ES-I3 (cell line): Measurements from ENCODE around the gene DESI2.

Source experiments
- H3K36me3 ChIP-seq: 2 replicates; pipeline ENCODE4 v1.6.1; 2013; ENCODE audit warnings: mild to moderate bottlenecking, low read length, control low read depth, moderate library complexity; ENCODE audit not compliant: insufficient read depth
- H3K4me1 ChIP-seq: 2 replicates; pipeline ENCODE4 v1.6.1; 2013; ENCODE audit warnings: mild to moderate bottlenecking, control low read depth, low read length; ENCODE audit not compliant: insufficient read depth
- H3K9ac ChIP-seq: 2 replicates; pipeline ENCODE4 v1.6.1; 2013; ENCODE audit warnings: low read depth, mild to moderate bottlenecking, low read length, moderate library complexity
- H3K9me3 ChIP-seq: 2 replicates; pipeline ENCODE4 v1.6.1; 2013; ENCODE audit warnings: mild to moderate bottlenecking, low read length, moderate library complexity; ENCODE audit not compliant: control insufficient read depth, insufficient read depth

Gene DESI2

GRCh38 chr1:244705261-244706234, 52.6 kb downstream of the DESI2 start:
- 0 out of 2 replicates have a peak, but pooled peaks cover 1% of the 10 kb centered on the region for H3K9me3 ChIP-seq
- peaks cover 8% of the 10 kb centered on the region for H3K36me3 ChIP-seq
- no peak overlapping the region for H3K9ac ChIP-seq
- peaks cover 11% of the 10 kb centered on the region for H3K4me1 ChIP-seq

GRCh38 chr1:244709076-244709475, 56.1 kb downstream of the DESI2 start:
- peaks cover 11% of the 10 kb centered on the region for H3K4me1 ChIP-seq
- peaks cover 5% of the 10 kb centered on the region for H3K36me3 ChIP-seq
- H3K9ac ChIP-seq, result no peak overlapping the region
- no peaks in the 10 kb centered on the region for H3K9me3 ChIP-seq

- Histone ChIP-seq H3K36me3 (peaks cover 5% of the 10 kb centered on the region), H3K9ac (no peak overlapping the region), H3K4me1 (peaks cover 11% of the 10 kb centered on the region), H3K9me3 (no peaks in the 10 kb centered on the region)
Measured at GRCh38 chr1:244709476-244710368, 56.8 kb downstream of the DESI2 start.

- peaks cover 5% of the 10 kb centered on the region for H3K36me3 ChIP-seq
- H3K4me1 ChIP-seq, result peaks cover 11% of the 10 kb centered on the region
- no peaks in the 10 kb centered on the region for H3K9me3 ChIP-seq
- H3K9ac ChIP-seq, result no peak overlapping the region
Measured at GRCh38 chr1:244710474-244711062, 57.6 kb downstream of the DESI2 start.

- H3K9me3 ChIP-seq, result no peaks in the 10 kb centered on the region
- peaks cover 11% of the 10 kb centered on the region for H3K4me1 ChIP-seq
- no peaks in the 10 kb centered on the region for H3K36me3 ChIP-seq
- no peak overlapping the region for H3K9ac ChIP-seq
Measured at GRCh38 chr1:244712669-244713068, 59.7 kb downstream of the DESI2 start.

GRCh38 chr1:244713332-244713731, 60.4 kb downstream of the DESI2 start:
- H3K36me3 ChIP-seq, result no peaks in the 10 kb centered on the region
- H3K4me1 ChIP-seq, result peaks cover 11% of the 10 kb centered on the region
- H3K9me3 ChIP-seq, result no peaks in the 10 kb centered on the region
- H3K9ac ChIP-seq, result no peak overlapping the region

GRCh38 chr1:244727871-244728474, 75.0 kb downstream of the DESI2 start:
- Histone ChIP-seq H3K36me3 (no peaks in the 10 kb centered on the region), H3K4me1 (peaks cover 6% of the 10 kb centered on the region; the same call in 1 of the 2 replicates), H3K9me3 (no peaks in the 10 kb centered on the region), H3K9ac (no peak overlapping the region)

GRCh38 chr1:244730153-244730933, 77.4 kb downstream of the DESI2 start:
- H3K36me3 ChIP-seq, result no peaks in the 10 kb centered on the region
- peak overlapping the region; percentile 59 for H3K9ac ChIP-seq
- peaks cover 3% of the 10 kb centered on the region; the same call in 1 of the 2 replicates for H3K9me3 ChIP-seq
- H3K4me1 ChIP-seq, result peaks cover 6% of the 10 kb centered on the region; the same call in 1 of the 2 replicates

- Histone ChIP-seq H3K4me1 (peaks cover 6% of the 10 kb centered on the region; the same call in 1 of the 2 replicates), H3K36me3 (no peaks in the 10 kb centered on the region), H3K9ac (peak overlapping the region; percentile 59; the same call in 1 of the 2 replicates), H3K9me3 (peaks cover 9% of the 10 kb centered on the region; the same call in 1 of the 2 replicates)
Measured at GRCh38 chr1:244730934-244731434, 78.1 kb downstream of the DESI2 start.

GRCh38 chr1:244731651-244732050, 78.7 kb downstream of the DESI2 start:
- Histone ChIP-seq H3K9me3 (peaks cover 12% of the 10 kb centered on the region; the same call in 1 of the 2 replicates), H3K9ac (no peak overlapping the region), H3K36me3 (no peaks in the 10 kb centered on the region), H3K4me1 (peaks cover 6% of the 10 kb centered on the region; the same call in 1 of the 2 replicates)

GRCh38 chr1:244732851-244733450, 80.0 kb downstream of the DESI2 start:
- Histone ChIP-seq H3K4me1 (no peaks in the 10 kb centered on the region; the same call in 1 of the 2 replicates), H3K36me3 (no peaks in the 10 kb centered on the region), H3K9me3 (peaks cover 12% of the 10 kb centered on the region; the same call in 1 of the 2 replicates), H3K9ac (no peak overlapping the region)

GRCh38 chr1:244735404-244735803, 82.5 kb downstream of the DESI2 start:
- no peaks in the 10 kb centered on the region; the same call in 1 of the 2 replicates for H3K4me1 ChIP-seq
- peaks cover 12% of the 10 kb centered on the region; the same call in 1 of the 2 replicates for H3K9me3 ChIP-seq
- no peaks in the 10 kb centered on the region for H3K36me3 ChIP-seq
- H3K9ac ChIP-seq, result no peak overlapping the region
